Transverse colon (tissue), 4 donors: ENCODE data around the gene ALKBH5. TPM values are rescaled to one million over a fixed set of nuclear protein-coding genes. Genes with fewer than 3 reads are reported as not detected.

Experiments used
- DNase-seq: peaks from one replicate; pipeline ENCODE4 v3.0.0-alpha.2; 2019
- H3K27ac ChIP-seq, 4 donors: fragments of 200-600 bp; sonication (generic); 2 replicates each; pipeline ENCODE4 v1.5.1; 2016 to 2018; ENCODE audit warnings: inconsistent platforms in 4 of 4
- H3K27me3 ChIP-seq: fragments of 200-600 bp; sonication (generic); 2 replicates; pipeline ENCODE4 v1.5.1; 2017; ENCODE audit warnings: inconsistent platforms
- H3K36me3 ChIP-seq, 4 donors: fragments of 200-600 bp; sonication (generic); 2 replicates each; pipeline ENCODE4 v1.5.1; 2017 to 2019; ENCODE audit warnings: inconsistent platforms in 4 of 4
- H3K4me1 ChIP-seq, 4 donors: fragments of 200-600 bp; sonication (generic); 2 replicates each; pipeline ENCODE4 v1.5.1; 2017 to 2020; ENCODE audit warnings: inconsistent platforms in 4 of 4
- H3K4me3 ChIP-seq, 4 donors: fragments of 200-600 bp; sonication (generic); 1 replicate in 1 of 4; 2 replicates in 3 of 4; pipeline versions ENCODE4 v1.5.1 to v1.6.1; 2017 to 2019; ENCODE audit warnings: inconsistent platforms in 4 of 4
- H3K9me3 ChIP-seq, 2 donors: fragments of 200-600 bp; sonication (generic); 2 replicates each; pipeline ENCODE4 v1.5.1; 2017 to 2019; ENCODE audit warnings: inconsistent platforms in 2 of 2
- CTCF ChIP-seq, 5 experiments: fragments of 200-600 bp in 3 of 5; fragments of 450-650 bp in 2 of 5; sonication (generic) in 3 of 5; IDR thresholded peaks; 1 replicate in 2 of 5; 2 replicates in 3 of 5; pipeline ENCODE4 v1.5.1; 2016 to 2017; ENCODE audit warnings: antibody characterized with exemption in 5 of 5, inconsistent platforms in 3 of 5, mild to moderate bottlenecking in 2 of 5, moderate library complexity in 1 of 5
- EP300 ChIP-seq: sonication (generic); formaldehyde crosslinking; IDR thresholded peaks from one replicate; pipeline ENCODE4 v1.6.1; 2017; ENCODE audit warnings: antibody characterized with exemption, low read depth
- POLR2A ChIP-seq: fragments of 450-650 bp; IDR thresholded peaks from one replicate; pipeline ENCODE4 v1.6.1; 2016; ENCODE audit warnings: antibody characterized with exemption, mild to moderate bottlenecking, moderate library complexity
- POLR2AphosphoS5 ChIP-seq, 3 donors: sonication (generic); formaldehyde crosslinking; IDR thresholded peaks; one replicate each; pipeline ENCODE4 v1.6.1; 2016; ENCODE audit warnings: antibody characterized with exemption in 3 of 3
- WGBS, 2 donors: methylation state at CpG; one replicate each; pipeline ENCODE4 v1.1.5; 2018; ENCODE audit warnings: low coverage in 1 of 2; 5-methylcytosine and 5-hydroxymethylcytosine counted together
- in situ Hi-C, 4 donors: fragments of 200-750 bp; cut with MboI; loops; one replicate each; pipeline versions ENCODE4 v1.15.0 to v1.15.1; 2017; ENCODE audit warnings: low sequenced_read_pairs in 3 of 4, low pct_ligation_motif_present in 1 of 4, low pct_unique_long_range_greater_than_20kb in 1 of 4
- intact Hi-C: fragments of 100-400 bp; cut with DNase I; formaldehyde crosslinking; loops from one replicate; pipeline ENCODE4 v1.15.1; 2023; ENCODE audit warnings: low total_unique reads
- total RNA-seq, 4 donors: library from RNA; depleted of rRNA; stranded (reverse); fragments of >200 nt; gene quantifications; one replicate each; pipeline ENCODE4 v1.1.0, GENCODE V29; 2016

ALKBH5 gene
- total RNA-seq, 4 donors from 2014 or later: 69.2 to 109 (median 88.4) TPM

DNA sequence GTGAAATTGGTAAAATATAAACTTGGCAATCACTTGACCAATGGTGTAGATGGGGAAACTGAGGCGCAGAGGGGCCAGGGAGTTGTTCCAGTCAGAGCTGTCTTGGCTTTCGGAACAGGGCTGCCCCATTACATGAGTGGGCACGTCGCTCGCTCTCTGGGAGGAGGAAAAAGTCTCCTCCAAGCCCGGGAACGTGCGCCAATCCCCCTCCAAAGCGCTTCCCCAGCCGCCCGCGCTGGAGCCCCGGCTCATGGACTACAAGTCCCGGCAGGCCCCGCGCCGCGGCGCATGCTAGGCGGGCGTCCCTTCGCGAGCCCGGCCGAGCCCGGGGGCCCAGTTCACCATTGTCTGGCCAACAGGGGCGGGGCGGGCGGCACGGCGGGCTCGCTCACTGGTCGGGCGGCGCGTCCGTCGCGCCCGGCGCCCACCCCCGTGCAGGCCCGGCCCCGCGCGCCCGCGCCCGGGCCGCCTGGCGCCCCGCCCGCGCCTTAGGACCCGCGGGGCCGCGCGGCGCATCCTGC is 41.6 kb downstream of the ALKBH5 start, which contains the start of gene LLGL1:
Gene LLGL1, plus strand, starts transcription at position 515 of the 521 bp plus-strand sequence. CDS start 48 bp downstream, outside the sequence.
- in situ Hi-C loops (no loop called here), intact Hi-C loops (no loop called here)
- Histone ChIP-seq H3K9me3 (no peaks in the 10 kb centered on the region), H3K4me3 (peak within 1 kb of the TSS; percentile 36 to 81 (median 53)), H3K4me1 (peaks cover 5 to 15% (median 14%) of the 10 kb centered on the region in 4 donors), H3K36me3 (no peaks in the 10 kb centered on the region), H3K27me3 (no peaks in the 10 kb centered on the region), H3K27ac (peak within 1 kb of the TSS; percentile 61 to 75 (median 66))
- WGBS, 2 donors: 1% methylated on average over 30 of the region's 60 CpGs; no CpG with 5 or more reads in 1 of the 2 donors
- peak; percentile 97 for DNase-seq
- TF ChIP-seq POLR2AphosphoS5 (IDR thresholded peaks at IDR 0.05) (peak in 1 of 3 donors; percentile 25), CTCF (IDR thresholded peaks at IDR 0.05) (no peak), POLR2A (no peak), EP300 (no peak)

DNA sequence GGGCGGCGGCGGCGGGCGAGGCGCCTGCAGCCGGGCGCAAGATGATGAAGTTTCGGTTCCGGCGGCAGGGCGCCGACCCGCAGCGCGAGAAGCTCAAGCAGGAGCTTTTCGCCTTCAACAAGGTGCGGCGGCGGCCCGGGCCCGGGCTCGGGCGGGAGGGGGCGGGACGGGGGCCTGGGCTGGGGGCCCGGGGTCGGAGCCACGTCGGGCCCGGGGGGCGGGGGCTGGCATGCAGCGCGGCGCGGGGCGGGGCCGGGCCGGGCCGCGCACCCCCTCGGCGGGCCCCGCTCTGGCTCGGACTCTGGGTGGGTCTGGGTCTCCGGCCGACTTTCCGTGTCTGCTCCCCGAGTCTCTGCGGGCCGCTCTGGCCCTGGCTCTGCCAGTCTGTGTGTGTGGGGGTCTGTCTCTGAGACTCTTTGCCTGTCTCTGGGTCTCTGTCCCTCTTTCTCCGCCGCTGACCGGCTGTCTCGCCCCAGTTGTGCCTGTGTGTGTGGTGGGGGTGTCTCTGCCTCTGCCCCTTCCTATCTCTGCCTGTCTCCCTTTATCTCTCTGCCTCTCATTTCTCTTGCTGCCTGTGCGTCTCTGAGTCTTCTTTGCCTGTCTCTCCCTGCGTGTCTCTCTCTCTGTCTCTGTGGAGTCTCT is 42.1 kb downstream of the ALKBH5 start:
- H3K27ac ChIP-seq: peak overlapping the region; percentile 55 to 75 (median 66)
- intact Hi-C loops (no loop called here), in situ Hi-C loops (no loop called here)
- no peaks in the 10 kb centered on the region for H3K36me3 ChIP-seq
- no peaks in the 10 kb centered on the region for H3K27me3 ChIP-seq
- no peak for DNase-seq
- 0% methylated on average over 1 to 18 of the region's 57 CpGs for WGBS, 2 donors
- H3K4me1 ChIP-seq: peaks cover 5 to 15% (median 14%) of the 10 kb centered on the region in 4 donors
- H3K9me3 ChIP-seq: no peaks in the 10 kb centered on the region
- H3K4me3 ChIP-seq: peak overlapping the region; percentile 36 to 81 (median 53)
- TF ChIP-seq POLR2AphosphoS5 (IDR thresholded peaks at IDR 0.05) (no peak), EP300 (no peak), POLR2A (no peak), CTCF (IDR thresholded peaks at IDR 0.05) (no peak)

DNA sequence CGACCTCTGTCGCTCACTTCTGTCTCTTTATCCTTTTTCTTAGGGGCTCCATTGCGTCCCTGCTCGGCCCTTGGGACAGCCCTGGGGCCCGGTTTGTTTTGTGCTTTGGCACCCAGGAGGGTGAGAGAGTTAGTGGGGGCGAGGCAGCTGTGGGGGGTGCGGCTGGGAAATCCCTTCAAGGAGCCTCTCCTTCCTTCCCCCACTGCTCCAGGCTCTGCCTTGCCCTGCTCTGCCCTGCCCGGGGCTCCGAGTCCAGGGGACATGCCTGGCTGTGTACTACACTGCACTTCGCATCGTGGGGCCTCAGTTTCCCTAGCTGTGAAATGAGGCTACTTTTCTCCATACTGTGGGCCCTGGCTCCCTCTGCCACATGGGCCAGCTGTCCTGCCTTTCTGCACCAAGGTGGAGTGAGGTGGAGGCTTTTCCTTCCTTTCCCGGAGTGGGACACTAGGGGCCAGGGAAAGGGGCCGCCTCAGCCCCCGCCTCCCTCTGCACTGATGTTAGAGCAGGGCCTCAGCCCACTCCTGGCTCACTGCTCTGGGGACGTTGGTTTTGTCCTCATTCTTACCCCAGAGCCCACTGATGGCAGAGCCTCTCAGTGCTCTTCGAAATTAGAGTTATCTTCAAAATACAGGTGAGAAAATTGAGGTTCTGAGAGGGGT is 42.8 kb downstream of the ALKBH5 start:
- no peaks in the 10 kb centered on the region for H3K27me3 ChIP-seq
- no peak for TF ChIP-seq CTCF (IDR thresholded peaks at IDR 0.05)
- no peaks in the 10 kb centered on the region for H3K9me3 ChIP-seq
- H3K27ac ChIP-seq: peak overlapping the region in 3 of 4 donors; percentile 55 to 75 (median 61)
- WGBS, 2 donors: 0 to 27% methylated on average over 4 to 16 of the region's 16 CpGs
- H3K4me3 ChIP-seq: peak overlapping the region; percentile 36 to 81 (median 53)
- H3K4me1 ChIP-seq: peaks cover 5 to 15% (median 14%) of the 10 kb centered on the region in 4 donors
- DNase-seq: no peak
- in situ Hi-C loops: no loop called here
- no peaks in the 10 kb centered on the region for H3K36me3 ChIP-seq
- intact Hi-C loops: no loop called here

DNA sequence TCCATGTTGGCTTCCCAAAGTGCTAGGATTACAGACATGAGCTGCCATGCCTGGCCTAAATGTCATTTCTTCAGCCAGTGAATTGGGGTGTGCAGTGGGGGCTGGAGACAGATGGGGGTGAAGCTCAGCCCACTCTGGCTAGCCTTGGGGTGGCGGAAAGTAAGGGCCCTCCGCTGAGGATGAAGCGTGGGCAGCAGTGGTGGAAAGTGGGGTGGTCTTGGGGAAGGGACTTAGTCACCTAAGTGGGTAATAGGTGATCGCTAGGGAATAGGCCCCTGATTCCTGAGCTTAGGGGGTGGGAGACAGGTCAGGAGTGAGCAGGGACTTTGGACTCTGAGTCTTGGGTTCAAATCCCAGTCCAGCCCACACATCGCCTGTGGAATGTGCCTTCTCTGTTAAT is 44.0 kb downstream of the ALKBH5 start:
- no peak for DNase-seq
- 97% methylated on average over 5 of the region's 5 CpGs; no CpG with 5 or more reads in 1 of the 2 donors for WGBS, 2 donors
- H3K36me3 ChIP-seq: no peaks in the 10 kb centered on the region
- H3K9me3 ChIP-seq: no peaks in the 10 kb centered on the region
- no peak for TF ChIP-seq EP300
- no peak for TF ChIP-seq CTCF (IDR thresholded peaks at IDR 0.05)
- no peak for TF ChIP-seq POLR2A
- no peak for TF ChIP-seq POLR2AphosphoS5 (IDR thresholded peaks at IDR 0.05)
- intact Hi-C loops: no loop called here
- H3K4me3 ChIP-seq: no peak overlapping the region
- in situ Hi-C loops: no loop called here
- peaks cover 5 to 15% (median 14%) of the 10 kb centered on the region in 4 donors for H3K4me1 ChIP-seq
- H3K27ac ChIP-seq: no peak overlapping the region
- H3K27me3 ChIP-seq: no peaks in the 10 kb centered on the region
